K562 (cell line): ENCODE data around the gene C1orf116. TPM values are rescaled to one million over a fixed set of nuclear protein-coding genes. Genes with fewer than 3 reads are reported as not detected.

Experiments used
- ATAC-seq: fragments of 200-7000 bp; cut with Tn5 transposase; 3 replicates; pipeline ENCODE4 v1.9.1; 2020; ENCODE audit warnings: moderate library complexity
- BruUV-seq: library from RNA; stranded (reverse); fragments of 400-500 nt; replicated peaks from 2 replicates; lab custom pipeline; 2021; lab: Mats Ljungman, UMichigan
- CTCF ChIA-PET: fragments of 300-600 bp; formaldehyde crosslinking; extraction: SDS; loops from one replicate; lab custom pipeline; 2021; ENCODE audit warnings: low intra/inter-chr PET ratio; lab: Yijun Ruan, JAX
- POLR2A ChIA-PET: fragments of 300-600, 350-650 bp; sonication (Branson Sonifier 250); formaldehyde crosslinking; extraction: SDS; loops from one replicate; lab custom pipeline; 2021; ENCODE audit warnings: antibody characterized with exemption, inconsistent platforms; lab: Yijun Ruan, JAX
- DNase-seq, 4 experiments: peaks; one replicate each; pipeline versions ENCODE4 v3.0.0 to v3.0.0-alpha.2; 2011 to 2018; ENCODE audit warnings: low spot score in 3 of 4, mixed read lengths in 3 of 4; ENCODE audit errors: extremely low read depth in 1 of 4
- FAIRE-seq: peaks from 2 replicates; lab custom pipeline; 2011; peaks lifted over from hg19 to GRCh38; lab: Jason Lieb, UNC
- H2AFZ ChIP-seq: 2 replicates; pipeline ENCODE4 v1.6.0; 2011; ENCODE audit warnings: low read depth, low read length, control low read depth, inconsistent platforms
- H3K27ac ChIP-seq: fragments of 200-600 bp; 3 replicates; pipeline ENCODE4 v1.8.0; 2011; ENCODE audit warnings: low read depth, mild to moderate bottlenecking, control low read depth, inconsistent platforms, low read length, moderate library complexity, mixed read lengths; ENCODE audit errors: extremely low read depth
- H3K27me3 ChIP-seq, 2 experiments: fragments of 300-600 bp in 1 of 2; 2 replicates in 1 of 2; 3 replicates in 1 of 2; pipeline versions ENCODE4 v1.6.0 to v1.8.0; 2011; ENCODE audit warnings: inconsistent platforms in 2 of 2, low read length in 2 of 2, mild to moderate bottlenecking in 1 of 2, mixed read lengths in 1 of 2, moderate library complexity in 1 of 2; ENCODE audit not compliant: control insufficient read depth in 2 of 2, insufficient read depth in 2 of 2
- H3K36me3 ChIP-seq: fragments of 300-600 bp; 3 replicates; pipeline ENCODE4 v1.8.0; 2011; ENCODE audit warnings: mild to moderate bottlenecking, low read length, inconsistent platforms; ENCODE audit not compliant: control insufficient read depth, insufficient read depth
- H3K4me1 ChIP-seq, 2 experiments: fragments of 200-600 bp in 1 of 2; replicated peaks in 1 of 2; 2 replicates in 1 of 2; 3 replicates in 1 of 2; pipeline versions ENCODE4 v1.5.1 to v1.8.0; 2011; ENCODE audit warnings: inconsistent platforms in 2 of 2, low read length in 2 of 2, mild to moderate bottlenecking in 1 of 2, mixed read lengths in 1 of 2, moderate library complexity in 1 of 2; ENCODE audit not compliant: control insufficient read depth in 2 of 2, insufficient read depth in 2 of 2
- H3K4me2 ChIP-seq: 2 replicates; pipeline ENCODE4 v1.6.1; 2011; ENCODE audit warnings: low read length, control low read depth, inconsistent platforms, mixed read lengths; ENCODE audit not compliant: insufficient read depth
- H3K4me3 ChIP-seq: fragments of 200-600 bp; sonication (generic), shearing (Covaris generic); 2 replicates; pipeline ENCODE4 v1.5.1; 2016; ENCODE audit warnings: control low read depth, inconsistent platforms
- H3K79me2 ChIP-seq: fragments of 200-600 bp; 3 replicates; pipeline ENCODE4 v1.8.0; 2011; ENCODE audit warnings: low read length, inconsistent platforms; ENCODE audit not compliant: control insufficient read depth, insufficient read depth
- H3K9ac ChIP-seq, 2 experiments: 2 replicates each; pipeline versions ENCODE4 v1.6.0 to v1.6.1; 2011; ENCODE audit warnings: low read depth in 2 of 2, low read length in 2 of 2, control low read depth in 1 of 2, inconsistent platforms in 1 of 2, mild to moderate bottlenecking in 1 of 2, mixed read lengths in 1 of 2; ENCODE audit not compliant: insufficient read depth in 1 of 2
- H3K9me1 ChIP-seq: one replicate; pipeline ENCODE4 v1.6.0; 2011; ENCODE audit warnings: inconsistent platforms, mild to moderate bottlenecking, low read length, moderate library complexity; ENCODE audit not compliant: control insufficient read depth, insufficient read depth
- H3K9me3 ChIP-seq: replicated peaks from 2 replicates; pipeline ENCODE4 v1.5.1; 2011; ENCODE audit warnings: low read depth, low read length, inconsistent platforms; ENCODE audit not compliant: control insufficient read depth, insufficient read depth
- H4K20me1 ChIP-seq: replicated peaks from 2 replicates; pipeline ENCODE4 v1.6.1; 2011; ENCODE audit warnings: low read length, inconsistent platforms, mixed read lengths; ENCODE audit not compliant: control insufficient read depth, insufficient read depth
- GABPB1 ChIP-seq: sonication (generic); formaldehyde crosslinking; IDR thresholded peaks from 2 replicates; pipeline ENCODE4 v1.8.0; 2022; ENCODE audit warnings: mild to moderate bottlenecking, missing genetic modification reagents
- PHF20 ChIP-seq: fragments of 450-650 bp; IDR thresholded peaks from 2 replicates; pipeline ENCODE4 v1.6.1; 2018; ENCODE audit not compliant: partially characterized antibody
- SMAD1 ChIP-seq: fragments of 150-350 bp; IDR thresholded peaks from 2 replicates; pipeline ENCODE4 v1.6.1; 2014; ENCODE audit warnings: low read length, low read depth; ENCODE audit not compliant: partially characterized antibody
- ZNF444 ChIP-seq: fragments of 250-450 bp; sonication (Bioruptor Pico); IDR thresholded peaks from 2 replicates; pipeline ENCODE4 v1.4.0; 2020; ENCODE audit warnings: mild to moderate bottlenecking, moderate library complexity
- WGBS: fragments of 100-300 bp; shearing (Covaris generic); methylation state at CpG from one replicate; pipeline ENCODE4 v1.1.6; 2016; ENCODE audit warnings: low coverage, mixed read lengths; ENCODE audit not compliant: insufficient coverage; ENCODE audit errors: missing lambda C conversion rate; 5-methylcytosine and 5-hydroxymethylcytosine counted together
- in situ Hi-C: fragments of 300-500 bp; cut with MboI; formaldehyde crosslinking; loops from 4 replicates; pipeline ENCODE4 v1.15.0; 2018; ENCODE audit warnings: inconsistent platforms, mixed read lengths
- intact Hi-C: fragments of 100-400 bp; cut with micrococcal nuclease; formaldehyde crosslinking; loops from 2 replicates; pipeline ENCODE4 v1.14.2; 2022
- polyA plus RNA-seq, 8 experiments: library from polyadenylated mRNA; depleted of rRNA in 4 of 8; stranded (reverse) in 5 of 8; unstranded in 3 of 8; fragments of >200 nt; fragmentation: Nextera tagmentation in 2 of 8; fragmentation: Illumina TruSeq in 1 of 8; extraction: Ambion mirVana in 2 of 8; extraction: Trizol in 1 of 8; gene quantifications; 2 replicates each; pipeline versions ENCODE4 v1.2.1 to v1.2.3, GENCODE V29; 2011 to 2014; ENCODE audit warnings: inconsistent platforms in 1 of 8, missing spikeins in 1 of 8
- total RNA-seq, 7 experiments: library from RNA; depleted of rRNA in 6 of 7; stranded (reverse); fragments of >200 nt in 6 of 7; fragmentation: Illumina TruSeq in 2 of 7; extraction: Trizol in 2 of 7; gene quantifications; 2 replicates each; pipeline versions ENCODE4 v1.2.1 to v1.2.3, GENCODE V29; 2011 to 2021; ENCODE audit warnings: low replicate concordance in 1 of 7
- TF ChIP-seq, protein P1 (sequence below), 3 experiments: IDR thresholded peaks in 2 of 3; conservative IDR thresholded peaks in 1 of 3; 2 replicates each; pipeline ENCODE4 v1.5.1; 2011 to 2012; ENCODE audit warnings: low read length in 3 of 3, mild to moderate bottlenecking in 3 of 3, control low read depth in 2 of 3, improper control_type of control experiment in 1 of 3, inconsistent platforms in 1 of 3, low read depth in 1 of 3, mixed read lengths in 1 of 3, moderate library complexity in 1 of 3; ENCODE audit not compliant: insufficient read depth in 2 of 3

Gene C1orf116
- total and polyA plus RNA-seq, 9 of the 15 experiments (the other 6 are each of a cell fraction or from before 2014, with no cell fraction given): 0.62 to 3.0 (median 0.95) TPM

DNA sequence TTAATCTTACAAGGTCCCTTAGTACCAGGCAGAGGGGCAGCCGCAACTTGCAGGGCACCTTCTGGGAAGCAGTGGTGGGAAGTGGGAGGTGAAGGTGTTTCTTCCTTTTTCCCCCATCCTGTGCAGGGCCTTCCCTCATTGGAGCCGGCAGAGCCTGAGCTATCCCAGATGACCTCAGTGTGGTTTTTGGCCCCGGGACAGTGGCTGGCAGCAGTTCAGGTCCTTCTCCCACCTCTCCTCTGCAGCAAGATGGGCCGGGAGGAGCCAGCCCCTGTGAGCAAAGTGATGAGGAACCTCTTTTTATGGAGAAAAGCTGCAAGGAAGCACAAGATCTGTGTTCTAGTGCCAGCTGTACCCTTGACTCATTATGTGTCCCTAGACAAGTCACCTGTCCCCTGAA lies 27.3 kb upstream of the C1orf116 start:
- H3K9me1 ChIP-seq: peaks cover 5% of the 10 kb centered on the region
- H3K9ac ChIP-seq: 0 out of 4 replicates have a peak overlapping the region, but pooled peaks of 1 of the 2 experiments have one; percentile 4
- no peak overlapping the region for H3K27ac ChIP-seq
- intact Hi-C loops: loop anchor here (10.0 kb wide), 1 partner anchor 585 kb away; the partner anchor contains the start of gene CR1L
- no peaks in the 10 kb centered on the region for H3K27me3 ChIP-seq
- no peak overlapping the region for H3K4me3 ChIP-seq
- POLR2A ChIA-PET: interaction anchor here (0.6 to 1.8 kb wide), 4 partner anchors 12 to 53 kb away, joined by 3 to 9 read pairs (median 3); partner anchors contain the start of gene C1orf116
- H4K20me1 ChIP-seq: no peaks in the 10 kb centered on the region
- CTCF ChIA-PET: no interaction called here
- BruUV-seq: no TSS peak
- TF ChIP-seq PHF20 (no peak), SMAD1 (no peak), GABPB1 (CRISPR knock-in tag) (no peak), ZNF444 (CRISPR knock-in tag) (no peak)
- TF ChIP-seq, protein P1, sequence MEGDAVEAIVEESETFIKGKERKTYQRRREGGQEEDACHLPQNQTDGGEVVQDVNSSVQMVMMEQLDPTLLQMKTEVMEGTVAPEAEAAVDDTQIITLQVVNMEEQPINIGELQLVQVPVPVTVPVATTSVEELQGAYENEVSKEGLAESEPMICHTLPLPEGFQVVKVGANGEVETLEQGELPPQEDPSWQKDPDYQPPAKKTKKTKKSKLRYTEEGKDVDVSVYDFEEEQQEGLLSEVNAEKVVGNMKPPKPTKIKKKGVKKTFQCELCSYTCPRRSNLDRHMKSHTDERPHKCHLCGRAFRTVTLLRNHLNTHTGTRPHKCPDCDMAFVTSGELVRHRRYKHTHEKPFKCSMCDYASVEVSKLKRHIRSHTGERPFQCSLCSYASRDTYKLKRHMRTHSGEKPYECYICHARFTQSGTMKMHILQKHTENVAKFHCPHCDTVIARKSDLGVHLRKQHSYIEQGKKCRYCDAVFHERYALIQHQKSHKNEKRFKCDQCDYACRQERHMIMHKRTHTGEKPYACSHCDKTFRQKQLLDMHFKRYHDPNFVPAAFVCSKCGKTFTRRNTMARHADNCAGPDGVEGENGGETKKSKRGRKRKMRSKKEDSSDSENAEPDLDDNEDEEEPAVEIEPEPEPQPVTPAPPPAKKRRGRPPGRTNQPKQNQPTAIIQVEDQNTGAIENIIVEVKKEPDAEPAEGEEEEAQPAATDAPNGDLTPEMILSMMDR (IDR thresholded peaks at IDR 0.05 in 2 of 3, conservative IDR thresholded peaks at IDR 0.05 in 1 of 3; ENCODE audit: insufficient read depth in 2 of 3, low read depth in 1 of 3, low read length in 3 of 3): peak in 1 of 3 experiments; percentile 4; a peak in 1 of 6 replicates
- TF ChIP-seq, all 486 proteins: peak for 1
- Histone ChIP-seq H3K4me1 (peaks cover 0 to 11% of the 10 kb centered on the region in 2 experiments; a peak in 3 of 5 replicates), H3K4me2 (no peak overlapping the region), H3K9me3 (no peaks in the 10 kb centered on the region), H2AFZ (no peak overlapping the region), H3K79me2 (no peaks in the 10 kb centered on the region), H3K36me3 (peaks cover 42% of the 10 kb centered on the region)
- no peak for FAIRE-seq
- WGBS: 78% methylated on average over 4 of the region's 4 CpGs
- in situ Hi-C loops: no loop called here
- no peak for ATAC-seq
- no peak for DNase-seq
